Stomach (tissue), 9 donors: ENCODE results near the gene FUT8. TPM values are rescaled to one million over a fixed set of nuclear protein-coding genes. Genes with fewer than 3 reads are reported as not detected.

Source experiments
- DNase-seq, 2 donors: peaks; one replicate each; pipeline versions ENCODE4 v3.0.0 to v3.0.0-alpha.2; 2013 to 2019
- H3K27ac ChIP-seq, 5 donors: fragments of 200-600 bp in 4 of 5; sonication (generic) in 4 of 5; one replicate each; pipeline ENCODE4 v1.5.1; 2013 to 2019; ENCODE audit warnings: mild to moderate bottlenecking in 1 of 5, moderate library complexity in 1 of 5
- H3K27me3 ChIP-seq, 3 donors: fragments of 200-600 bp; sonication (generic); one replicate each; pipeline ENCODE4 v1.5.1; 2017 to 2019; ENCODE audit warnings: mixed run types in 1 of 3
- H3K36me3 ChIP-seq, 4 donors: fragments of 200-600 bp; sonication (generic); 1 replicate in 3 of 4; 2 replicates in 1 of 4; pipeline ENCODE4 v1.5.1; 2016 to 2019
- H3K4me1 ChIP-seq, 4 donors: fragments of 200-600 bp; sonication (generic); one replicate each; pipeline ENCODE4 v1.5.1; 2016 to 2019
- H3K4me3 ChIP-seq, 4 donors: fragments of 200-600 bp; sonication (generic) in 3 of 4; one replicate each; pipeline ENCODE4 v1.5.1; 2016 to 2019; ENCODE audit warnings: mild to moderate bottlenecking in 1 of 4
- H3K9me3 ChIP-seq, 4 donors: fragments of 200-600 bp; sonication (generic); one replicate each; pipeline ENCODE4 v1.5.1; 2016 to 2019
- EP300 ChIP-seq: sonication (generic); formaldehyde crosslinking; IDR thresholded peaks from one replicate; pipeline ENCODE4 v1.6.1; 2017; ENCODE audit warnings: antibody characterized with exemption
- POLR2A ChIP-seq, 4 donors: fragments of 450-650 bp; IDR thresholded peaks; one replicate each; pipeline ENCODE4 v1.6.1; 2016; ENCODE audit warnings: antibody characterized with exemption in 4 of 4, control low read depth in 2 of 4, mild to moderate bottlenecking in 1 of 4, moderate library complexity in 1 of 4
- POLR2AphosphoS5 ChIP-seq, 3 donors: sonication (generic); formaldehyde crosslinking; IDR thresholded peaks; one replicate each; pipeline ENCODE4 v1.6.1; 2016; ENCODE audit warnings: antibody characterized with exemption in 3 of 3
- WGBS, 5 donors: extraction: QIAGEN DNeasy Blood & Tissue Kit in 3 of 5; methylation state at CpG; one replicate each; pipeline versions ENCODE4 v1.1.5 to v1.1.7; 2013 to 2018; 5-methylcytosine and 5-hydroxymethylcytosine counted together
- intact Hi-C: fragments of 100-400 bp; cut with DNase I; formaldehyde crosslinking; loops from one replicate; pipeline ENCODE4 v1.15.1; 2023; ENCODE audit warnings: low total_unique reads
- polyA plus RNA-seq, 3 donors: library from polyadenylated mRNA; stranded (reverse); fragments of 200-250 nt; gene quantifications; one replicate each; pipeline ENCODE4 v1.2.3, GENCODE V29; 2013
- total RNA-seq, 5 donors: library from RNA; depleted of rRNA; stranded (reverse); fragments of >200 nt; gene quantifications; one replicate each; pipeline versions ENCODE4 v1.1.0 to v1.2.3, GENCODE V29; 2014 to 2016
- TF ChIP-seq, protein P1 (sequence below), 7 experiments: fragments of 450-650 bp in 4 of 7; fragments of 200-600 bp in 3 of 7; sonication (generic) in 3 of 7; IDR thresholded peaks; one replicate each; pipeline ENCODE4 v1.5.1; 2016 to 2019; ENCODE audit warnings: antibody characterized with exemption in 7 of 7, control low read depth in 2 of 7, mild to moderate bottlenecking in 1 of 7
- donor health status: healthy with polysubstance abuse.
- donor health status: Bipolar disorder and iron deficiency.
- donor health status: healthy.

Gene FUT8
- total and polyA plus RNA-seq, 8 donors, result 17.4 to 175 (median 36.7) TPM

DNA sequence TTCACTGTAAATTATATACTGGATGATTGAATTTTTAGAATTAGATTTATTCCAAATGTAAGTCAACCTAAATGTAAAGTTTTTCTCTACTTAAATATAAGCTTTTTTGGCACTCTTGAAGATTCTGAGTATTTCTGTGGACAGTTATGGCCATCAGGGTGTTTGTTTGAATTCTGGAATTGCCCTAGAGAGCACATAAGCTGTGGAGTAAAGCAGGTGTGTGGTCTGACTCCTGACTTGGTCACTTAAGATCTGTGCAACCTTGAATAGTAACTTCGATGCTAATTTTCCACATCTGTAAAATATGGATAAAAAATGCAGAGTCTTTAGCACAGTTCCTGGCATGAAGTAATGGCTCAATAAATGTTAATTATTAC is 64.4 kb downstream of the FUT8 start:
- no peak overlapping the region for H3K27ac ChIP-seq
- WGBS, 5 donors, result 84 to 93% (median 86%) methylated on average over 1 of the region's 1 CpG
- DNase-seq, result no peak
- intact Hi-C loops, result no loop called here
- TF ChIP-seq POLR2A (IDR thresholded peaks at IDR 0.05) (no peak), EP300 (no peak), POLR2AphosphoS5 (IDR thresholded peaks at IDR 0.05) (no peak)
- TF ChIP-seq, protein P1, sequence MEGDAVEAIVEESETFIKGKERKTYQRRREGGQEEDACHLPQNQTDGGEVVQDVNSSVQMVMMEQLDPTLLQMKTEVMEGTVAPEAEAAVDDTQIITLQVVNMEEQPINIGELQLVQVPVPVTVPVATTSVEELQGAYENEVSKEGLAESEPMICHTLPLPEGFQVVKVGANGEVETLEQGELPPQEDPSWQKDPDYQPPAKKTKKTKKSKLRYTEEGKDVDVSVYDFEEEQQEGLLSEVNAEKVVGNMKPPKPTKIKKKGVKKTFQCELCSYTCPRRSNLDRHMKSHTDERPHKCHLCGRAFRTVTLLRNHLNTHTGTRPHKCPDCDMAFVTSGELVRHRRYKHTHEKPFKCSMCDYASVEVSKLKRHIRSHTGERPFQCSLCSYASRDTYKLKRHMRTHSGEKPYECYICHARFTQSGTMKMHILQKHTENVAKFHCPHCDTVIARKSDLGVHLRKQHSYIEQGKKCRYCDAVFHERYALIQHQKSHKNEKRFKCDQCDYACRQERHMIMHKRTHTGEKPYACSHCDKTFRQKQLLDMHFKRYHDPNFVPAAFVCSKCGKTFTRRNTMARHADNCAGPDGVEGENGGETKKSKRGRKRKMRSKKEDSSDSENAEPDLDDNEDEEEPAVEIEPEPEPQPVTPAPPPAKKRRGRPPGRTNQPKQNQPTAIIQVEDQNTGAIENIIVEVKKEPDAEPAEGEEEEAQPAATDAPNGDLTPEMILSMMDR (IDR thresholded peaks at IDR 0.05), result no peak
- H3K4me3 ChIP-seq, result no peak overlapping the region
- H3K36me3 ChIP-seq, result no peaks in the 10 kb centered on the region
- H3K27me3 ChIP-seq, result no peaks in the 10 kb centered on the region
- H3K4me1 ChIP-seq, result peaks cover 0 to 35% (median 15%) of the 10 kb centered on the region in 4 donors
- no peaks in the 10 kb centered on the region for H3K9me3 ChIP-seq

DNA sequence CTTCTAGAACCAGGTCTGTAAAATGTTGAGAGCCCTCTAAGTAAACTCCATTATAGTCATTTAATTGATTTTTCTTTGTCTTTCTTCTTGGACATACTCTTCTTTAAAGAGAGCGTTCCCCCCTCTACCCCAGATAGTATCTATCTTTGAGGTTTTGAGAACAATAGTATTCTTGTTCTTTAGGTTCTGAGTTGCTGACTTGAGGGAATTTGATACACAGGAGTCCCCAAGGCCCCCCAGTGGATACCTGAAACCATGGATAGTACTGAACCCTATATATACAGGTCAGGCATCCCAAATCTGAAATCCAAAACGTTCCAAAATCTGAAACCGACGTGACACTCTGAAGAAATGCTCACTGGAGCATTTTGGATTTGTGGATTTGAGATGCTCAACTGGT is 65.5 kb downstream of the FUT8 start:
- Histone ChIP-seq H3K4me3 (no peak overlapping the region), H3K4me1 (peaks cover 6 to 40% (median 22%) of the 10 kb centered on the region in 4 donors), H3K27ac (no peak overlapping the region), H3K27me3 (no peaks in the 10 kb centered on the region), H3K36me3 (no peaks in the 10 kb centered on the region), H3K9me3 (no peaks in the 10 kb centered on the region)
- DNase-seq, result no peak
- intact Hi-C loops, result no loop called here
- TF ChIP-seq POLR2A (IDR thresholded peaks at IDR 0.05) (no peak), EP300 (no peak)
- TF ChIP-seq, protein P1 (IDR thresholded peaks at IDR 0.05), result no peak
- 90 to 96% (median 91%) methylated on average over 4 of the region's 4 CpGs for WGBS, 5 donors

DNA sequence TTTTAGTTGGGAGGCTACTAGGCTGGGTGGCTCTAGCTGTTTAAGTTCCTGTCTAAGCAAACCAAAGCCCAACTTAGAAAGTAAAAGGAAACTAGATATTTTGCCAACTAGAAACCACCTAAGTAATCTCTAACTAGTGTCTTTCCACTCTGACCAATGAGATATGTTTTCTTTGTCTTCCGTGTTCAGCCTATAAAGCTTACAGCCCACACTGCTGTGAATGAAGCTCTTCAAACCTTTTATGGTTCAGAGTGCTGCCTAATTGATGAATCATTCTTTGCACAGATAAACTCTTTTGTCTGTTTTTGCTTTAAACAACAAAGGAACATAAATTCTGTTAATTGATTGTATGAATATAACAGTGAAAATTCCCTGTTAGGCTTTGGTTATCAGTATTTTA is 66.1 kb downstream of the FUT8 start:
- no peak overlapping the region for H3K4me3 ChIP-seq
- no peak for DNase-seq
- H3K27ac ChIP-seq, result no peak overlapping the region
- WGBS, 5 donors, result 21 to 39% (median 33%) methylated on average over 1 of the region's 1 CpG
- no peaks in the 10 kb centered on the region for H3K36me3 ChIP-seq
- no peaks in the 10 kb centered on the region for H3K9me3 ChIP-seq
- peaks cover 8 to 46% (median 24%) of the 10 kb centered on the region in 4 donors for H3K4me1 ChIP-seq
- intact Hi-C loops, result no loop called here
- TF ChIP-seq POLR2A (IDR thresholded peaks at IDR 0.05) (no peak), EP300 (no peak), POLR2AphosphoS5 (IDR thresholded peaks at IDR 0.05) (no peak)
- TF ChIP-seq, protein P1 (IDR thresholded peaks at IDR 0.05), result no peak
- no peaks in the 10 kb centered on the region for H3K27me3 ChIP-seq

DNA sequence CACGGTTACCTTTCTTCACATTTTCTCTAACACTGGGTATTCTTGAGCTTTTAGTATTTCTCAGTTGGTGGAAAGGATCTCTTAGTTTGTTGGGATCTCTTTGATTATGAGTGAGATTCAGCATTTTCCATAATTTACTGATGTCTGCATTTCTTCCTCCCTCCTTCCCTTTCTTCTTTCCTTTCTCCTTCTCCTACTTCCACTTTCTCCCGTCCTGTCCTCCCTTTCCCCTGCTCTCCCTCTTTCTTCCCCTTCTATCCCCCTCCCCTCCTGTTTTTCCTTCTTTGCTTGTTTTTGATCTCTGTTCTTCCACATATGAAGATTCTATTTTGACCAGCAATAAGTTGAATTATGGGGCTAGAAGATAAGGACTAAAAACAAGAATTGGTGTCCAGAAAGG is 66.9 kb downstream of the FUT8 start:
- Histone ChIP-seq H3K4me3 (no peak overlapping the region), H3K27me3 (no peaks in the 10 kb centered on the region), H3K27ac (no peak overlapping the region), H3K36me3 (peaks cover 0 to 3% (median 0%) of the 10 kb centered on the region in 4 donors), H3K9me3 (no peaks in the 10 kb centered on the region), H3K4me1 (peaks cover 8 to 49% (median 26%) of the 10 kb centered on the region in 4 donors)
- intact Hi-C loops, result no loop called here
- WGBS, 5 donors, result 84 to 98% (median 92%) methylated on average over 2 of the region's 2 CpGs
- no peak for DNase-seq
- TF ChIP-seq POLR2AphosphoS5 (IDR thresholded peaks at IDR 0.05), result no peak
- no peak for TF ChIP-seq POLR2A (IDR thresholded peaks at IDR 0.05)
- TF ChIP-seq EP300, result no peak
- TF ChIP-seq, protein P1 (IDR thresholded peaks at IDR 0.05), result no peak
